GM19238 (cell line): ENCODE results near the gene ITGA2.
"Not testable (repeated sequence)": the region's sequence is repeated elsewhere in the genome, so short reads cannot be mapped to it uniquely, and the experiment has no call there.

Experiments used
- DNase-seq: peaks from one replicate; pipeline ENCODE4 v3.0.0; 2011; ENCODE audit warnings: low spot score; ENCODE audit not compliant: insufficient read length

ITGA2 gene

GRCh38 chr5:52989025-52989780, at the start of gene ITGA2:
Gene ITGA2 (plus strand): TSS chr5:52989352. CDS start chr5:52989469, 117 bp downstream.
- peak; percentile 16 for DNase-seq

GRCh38 chr5:52943285-52943684, 45.9 kb upstream of the ITGA2 start:
- DNase-seq = no peak

GRCh38 chr5:52943808-52944207, 45.3 kb upstream of the ITGA2 start:
- no peak for DNase-seq

- no peak for DNase-seq
Observed at GRCh38 chr5:52945040-52945439, 44.1 kb upstream of the ITGA2 start.

GRCh38 chr5:52947208-52947607, 41.9 kb upstream of the ITGA2 start:
- no peak for DNase-seq

- DNase-seq = no peak
Observed at GRCh38 chr5:52947851-52948250, 41.3 kb upstream of the ITGA2 start.

GRCh38 chr5:52948418-52949076, 40.6 kb upstream of the ITGA2 start:
- DNase-seq = peak; percentile 13

GRCh38 chr5:52950686-52951085, 38.5 kb upstream of the ITGA2 start:
- no peak for DNase-seq

GRCh38 chr5:52952483-52952882, 36.7 kb upstream of the ITGA2 start:
- no peak for DNase-seq

GRCh38 chr5:52956014-52956413, 33.1 kb upstream of the ITGA2 start:
- DNase-seq = no peak

- no peak for DNase-seq
Observed at GRCh38 chr5:52956915-52957747, 32.0 kb upstream of the ITGA2 start.

- DNase-seq = no peak
Observed at GRCh38 chr5:52961274-52961681, 27.9 kb upstream of the ITGA2 start.

- DNase-seq = no peak
Observed at GRCh38 chr5:52963636-52964035, 25.5 kb upstream of the ITGA2 start.

GRCh38 chr5:52964138-52964537, 25.0 kb upstream of the ITGA2 start:
- DNase-seq = no peak

GRCh38 chr5:52976157-52976556, 13.0 kb upstream of the ITGA2 start:
- DNase-seq = not testable (repeated sequence)

GRCh38 chr5:52977264-52977897, 11.8 kb upstream of the ITGA2 start:
- no peak for DNase-seq

- DNase-seq = no peak
Observed at GRCh38 chr5:52981507-52981906, 7.6 kb upstream of the ITGA2 start.

- DNase-seq = no peak
Observed at GRCh38 chr5:52983731-52984636, 5.2 kb upstream of the ITGA2 start.

- no peak for DNase-seq
Observed at GRCh38 chr5:52985306-52985705, 3.8 kb upstream of the ITGA2 start.

- no peak for DNase-seq
Observed at GRCh38 chr5:52987711-52988331, 1.3 kb upstream of the ITGA2 start.
